ENCODE results near the gene IL27RA. TPM values are rescaled to one million over a fixed set of nuclear protein-coding genes. Genes with fewer than 3 reads are reported as not detected.

IL27RA gene
- 10 to 100 TPM; 10.3 to 10.8 TPM for total RNA-seq
- polyA plus RNA-seq (2013, experiment 1 of 2), result 4.4 TPM
- 4.1 TPM for polyA plus RNA-seq (2013, experiment 2 of 2)
- long read RNA-seq, experiment 1, partial matches to known transcripts, result 5 of 6 reads
- long read RNA-seq, experiment 1, other reads (novel, unspliced or antisense), result 0 of 6 reads
- long read RNA-seq, experiment 2, transcript IL27RA-201 (14 exons, 2,962 nt), result major isoform, 46 of 56 reads
- long read RNA-seq, experiment 2, partial matches to known transcripts, result 4 of 56 reads
- long read RNA-seq, experiment 2, other reads (novel, unspliced or antisense), result 6 of 56 reads
- long read RNA-seq, experiment 3, transcript IL27RA-201 (14 exons, 2,962 nt), result major isoform, 94 of 122 reads
- long read RNA-seq, experiment 3, partial matches to known transcripts, result 7 of 122 reads
- long read RNA-seq, experiment 3, other reads (novel, unspliced or antisense), result 21 of 122 reads
- long read RNA-seq, experiment 4, transcript IL27RA-201 (14 exons, 2,962 nt), result major isoform, 6 of 11 reads
- long read RNA-seq, experiment 4, partial matches to known transcripts, result 3 of 11 reads
- long read RNA-seq, experiment 4, other reads (novel, unspliced or antisense), result 2 of 11 reads

DNA sequence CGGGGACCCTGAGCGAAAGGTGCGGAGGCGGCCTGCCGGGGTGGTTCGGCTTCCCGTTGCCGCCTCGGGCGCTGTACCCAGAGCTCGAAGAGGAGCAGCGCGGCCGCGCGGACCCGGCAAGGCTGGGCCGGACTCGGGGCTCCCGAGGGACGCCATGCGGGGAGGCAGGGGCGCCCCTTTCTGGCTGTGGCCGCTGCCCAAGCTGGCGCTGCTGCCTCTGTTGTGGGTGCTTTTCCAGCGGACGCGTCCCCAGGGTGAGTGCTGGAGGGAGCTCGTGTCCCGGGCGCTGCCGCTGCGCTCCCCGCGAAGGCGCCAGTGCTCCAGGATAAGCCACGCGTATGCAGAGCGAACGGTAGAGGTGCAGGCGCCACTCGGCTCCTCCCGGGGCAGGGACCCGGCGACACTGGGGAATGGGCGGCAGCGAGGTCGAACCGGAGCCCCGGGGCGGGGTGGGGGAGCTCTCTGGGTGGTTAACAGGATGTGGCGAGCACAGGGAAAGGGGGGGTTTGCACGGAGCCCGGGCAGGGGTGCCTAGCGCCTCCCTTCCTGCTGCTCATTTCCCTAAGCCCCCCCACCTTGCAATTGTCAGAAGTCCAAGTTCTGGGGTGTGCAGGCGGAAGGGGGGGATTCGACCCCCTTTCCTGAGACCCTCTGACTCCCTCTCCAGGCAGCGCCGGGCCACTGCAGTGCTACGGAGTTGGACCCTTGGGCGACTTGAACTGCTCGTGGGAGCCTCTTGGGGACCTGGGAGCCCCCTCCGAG is at the start of gene IL27RA:
TSS of gene IL27RA (plus strand) at position 44 of the 762 bp plus-strand sequence. CDS start at position 155, 111 bp downstream.
- Mint-ChIP-seq H3K9me3 (no peaks in the 10 kb centered on the region), H3K4me3 (peak within 1 kb of the TSS; percentile 75), H3K4me1 (no peaks in the 10 kb centered on the region), H3K27me3 (ENCODE audit: insufficient read depth) (peaks cover 26% of the 10 kb centered on the region), H3K27ac (no peak within 1 kb of the TSS), H3K36me3 (ENCODE audit: low read depth) (no peaks in the 10 kb centered on the region)
- no peak within 1 kb of the TSS for H3K27ac ChIP-seq (ENCODE audit: low read depth, low read length)
- no peaks in the 10 kb centered on the region for H3K9me3 ChIP-seq (ENCODE audit: control insufficient read depth, low read length)
- TF ChIP-seq, protein P1, sequence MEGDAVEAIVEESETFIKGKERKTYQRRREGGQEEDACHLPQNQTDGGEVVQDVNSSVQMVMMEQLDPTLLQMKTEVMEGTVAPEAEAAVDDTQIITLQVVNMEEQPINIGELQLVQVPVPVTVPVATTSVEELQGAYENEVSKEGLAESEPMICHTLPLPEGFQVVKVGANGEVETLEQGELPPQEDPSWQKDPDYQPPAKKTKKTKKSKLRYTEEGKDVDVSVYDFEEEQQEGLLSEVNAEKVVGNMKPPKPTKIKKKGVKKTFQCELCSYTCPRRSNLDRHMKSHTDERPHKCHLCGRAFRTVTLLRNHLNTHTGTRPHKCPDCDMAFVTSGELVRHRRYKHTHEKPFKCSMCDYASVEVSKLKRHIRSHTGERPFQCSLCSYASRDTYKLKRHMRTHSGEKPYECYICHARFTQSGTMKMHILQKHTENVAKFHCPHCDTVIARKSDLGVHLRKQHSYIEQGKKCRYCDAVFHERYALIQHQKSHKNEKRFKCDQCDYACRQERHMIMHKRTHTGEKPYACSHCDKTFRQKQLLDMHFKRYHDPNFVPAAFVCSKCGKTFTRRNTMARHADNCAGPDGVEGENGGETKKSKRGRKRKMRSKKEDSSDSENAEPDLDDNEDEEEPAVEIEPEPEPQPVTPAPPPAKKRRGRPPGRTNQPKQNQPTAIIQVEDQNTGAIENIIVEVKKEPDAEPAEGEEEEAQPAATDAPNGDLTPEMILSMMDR (conservative IDR thresholded peaks at IDR 0.05), result peak; percentile 84
- H3K27me3 ChIP-seq (ENCODE audit: control insufficient read depth, insufficient read depth, low read length, poor library complexity, severe bottlenecking), result peaks cover 14% of the 10 kb centered on the region
- peak; percentile 88 for DNase-seq
- H3K9ac ChIP-seq (ENCODE audit: extremely low read depth, low read length, poor library complexity, severe bottlenecking), result peak within 1 kb of the TSS; percentile 63
- WGBS, 2 experiments (ENCODE audit: insufficient coverage in 1 of 2, insufficient read length in 1 of 2), result 0 to 1% methylated on average over 25 to 62 of the region's 63 CpGs
- no peaks in the 10 kb centered on the region for H3K4me1 ChIP-seq (ENCODE audit: control insufficient read depth, insufficient read depth, low read length)
- H3K4me3 ChIP-seq (ENCODE audit: low read length), result peak within 1 kb of the TSS; percentile 86
- H3K36me3 ChIP-seq (ENCODE audit: control insufficient read depth, insufficient read depth, low read length), result no peaks in the 10 kb centered on the region

DNA sequence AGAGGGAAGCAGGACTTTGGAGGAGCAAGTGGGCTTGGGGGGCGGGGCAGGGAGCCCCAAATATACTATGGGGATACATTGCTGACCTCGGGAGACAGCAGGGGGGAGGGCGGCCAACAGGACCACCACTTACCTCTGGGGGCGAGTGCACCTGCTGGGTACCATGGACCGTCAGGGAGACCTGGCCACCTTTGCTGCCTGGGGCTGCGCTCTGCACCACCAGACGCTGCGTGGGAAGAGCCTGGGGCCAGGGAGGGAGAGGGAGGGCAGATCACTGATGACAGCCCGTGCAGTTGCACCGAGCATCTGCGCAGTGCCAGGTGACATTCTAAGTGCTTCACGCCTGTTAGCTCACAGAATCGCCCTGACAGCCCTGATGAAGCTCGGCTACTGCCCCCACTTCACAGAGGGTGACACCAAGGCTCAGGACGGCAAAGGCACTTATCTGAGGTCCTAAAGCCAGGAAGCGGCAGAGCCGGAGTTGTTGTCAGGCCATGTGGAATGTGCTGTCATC is 49.5 kb upstream of the IL27RA start:
- H3K27ac Mint-ChIP-seq, result no peak overlapping the region
- no peaks in the 10 kb centered on the region for H3K27me3 ChIP-seq (ENCODE audit: control insufficient read depth, insufficient read depth, low read length, poor library complexity, severe bottlenecking)
- peaks cover 10% of the 10 kb centered on the region for H3K36me3 Mint-ChIP-seq (ENCODE audit: low read depth)
- no peak overlapping the region for H3K27ac ChIP-seq (ENCODE audit: low read depth, low read length)
- WGBS, 2 experiments (ENCODE audit: insufficient coverage in 1 of 2, insufficient read length in 1 of 2), result 93 to 94% methylated on average over 11 to 17 of the region's 17 CpGs
- no peaks in the 10 kb centered on the region for H3K4me1 ChIP-seq (ENCODE audit: control insufficient read depth, insufficient read depth, low read length)
- H3K36me3 ChIP-seq (ENCODE audit: control insufficient read depth, insufficient read depth, low read length), result peaks cover 3% of the 10 kb centered on the region
- no peaks in the 10 kb centered on the region for H3K9me3 Mint-ChIP-seq
- DNase-seq, result no peak
- no peak overlapping the region for H3K9ac ChIP-seq (ENCODE audit: extremely low read depth, low read length, poor library complexity, severe bottlenecking)
- H3K4me3 Mint-ChIP-seq, result no peak overlapping the region
- H3K27me3 Mint-ChIP-seq (ENCODE audit: insufficient read depth), result no peaks in the 10 kb centered on the region
- peaks cover 7% of the 10 kb centered on the region for H3K4me1 Mint-ChIP-seq
- H3K9me3 ChIP-seq (ENCODE audit: control insufficient read depth, low read length), result no peaks in the 10 kb centered on the region
- TF ChIP-seq, protein P1 (conservative IDR thresholded peaks at IDR 0.05), result no peak
- H3K4me3 ChIP-seq (ENCODE audit: low read length), result no peak overlapping the region

DNA sequence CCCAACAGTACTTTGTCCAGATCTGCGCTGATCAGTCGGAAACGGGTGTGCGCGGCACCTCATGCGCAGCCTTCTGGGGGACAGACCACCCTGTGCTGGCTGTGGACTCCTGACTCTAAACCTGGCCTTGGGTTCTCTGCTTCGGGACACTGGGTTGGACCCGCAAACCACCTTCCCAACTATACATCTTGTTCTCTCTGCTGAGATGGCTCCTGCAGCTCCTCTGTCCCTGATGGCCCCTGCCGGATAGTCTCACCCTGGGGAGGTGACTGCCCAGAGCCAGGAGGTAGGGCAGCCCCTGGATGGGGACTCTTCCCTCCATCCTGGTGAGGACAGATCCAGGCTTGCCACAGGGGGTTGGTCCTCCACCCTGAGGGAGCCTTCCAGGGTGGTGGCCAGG is 48.8 kb upstream of the IL27RA start:
- no peak for DNase-seq
- H3K4me1 ChIP-seq (ENCODE audit: control insufficient read depth, insufficient read depth, low read length), result no peaks in the 10 kb centered on the region
- H3K36me3 Mint-ChIP-seq (ENCODE audit: low read depth), result peaks cover 10% of the 10 kb centered on the region
- peaks cover 11% of the 10 kb centered on the region for H3K4me1 Mint-ChIP-seq
- TF ChIP-seq, protein P1 (conservative IDR thresholded peaks at IDR 0.05), result no peak
- no peak overlapping the region for H3K27ac ChIP-seq (ENCODE audit: low read depth, low read length)
- H3K27ac Mint-ChIP-seq, result no peak overlapping the region
- no peaks in the 10 kb centered on the region for H3K27me3 ChIP-seq (ENCODE audit: control insufficient read depth, insufficient read depth, low read length, poor library complexity, severe bottlenecking)
- no peaks in the 10 kb centered on the region for H3K9me3 ChIP-seq (ENCODE audit: control insufficient read depth, low read length)
- no peak overlapping the region for H3K4me3 ChIP-seq (ENCODE audit: low read length)
- 95 to 98% methylated on average over 7 to 9 of the region's 9 CpGs for WGBS, 2 experiments (ENCODE audit: insufficient coverage in 1 of 2, insufficient read length in 1 of 2)
- no peak overlapping the region for H3K4me3 Mint-ChIP-seq
- H3K9me3 Mint-ChIP-seq, result no peaks in the 10 kb centered on the region
- H3K36me3 ChIP-seq (ENCODE audit: control insufficient read depth, insufficient read depth, low read length), result peaks cover 3% of the 10 kb centered on the region
- no peaks in the 10 kb centered on the region for H3K27me3 Mint-ChIP-seq (ENCODE audit: insufficient read depth)
- no peak overlapping the region for H3K9ac ChIP-seq (ENCODE audit: extremely low read depth, low read length, poor library complexity, severe bottlenecking)
